GM12878 (cell line): ENCODE data around the gene FAM53B. TPM values are rescaled to one million over a fixed set of nuclear protein-coding genes. Genes with fewer than 3 reads are reported as not detected.
A peak's percentile ranks its signal among the peaks of the same experiment; 100 is the strongest.

ENCODE experiments used
- ATAC-seq: fragments of 200-7000 bp; cut with Tn5 transposase; 3 replicates; pipeline ENCODE4 v1.9.1; 2020; ENCODE audit warnings: mild to moderate bottlenecking, moderate library complexity
- BruUV-seq: library from RNA; stranded (reverse); fragments of 400-500 nt; replicated peaks from 2 replicates; lab custom pipeline; 2021; lab: Mats Ljungman, UMichigan
- CTCF ChIA-PET: fragments of 300-600 bp; sonication (Branson Sonifier 250); formaldehyde crosslinking; extraction: SDS; loops from one replicate; lab custom pipeline; 2021; ENCODE audit warnings: inconsistent platforms; lab: Yijun Ruan, JAX
- POLR2A ChIA-PET: fragments of 350-600 bp; formaldehyde crosslinking; extraction: SDS; loops from one replicate; lab custom pipeline; 2021; ENCODE audit warnings: inconsistent platforms; lab: Charles Lee
- RAD21 ChIA-PET: fragments of 300-600 bp; sonication (Branson Sonifier 250); formaldehyde crosslinking; loops from one replicate; lab custom pipeline; 2023; ENCODE audit warnings: antibody characterized with exemption; ENCODE audit not compliant: unreplicated experiment; lab: Charles Lee
- SMC1A ChIA-PET: fragments of 300-600 bp; sonication (Branson Sonifier 250); formaldehyde crosslinking; loops from one replicate; lab custom pipeline; 2023; ENCODE audit not compliant: unreplicated experiment, uncharacterized antibody; lab: Charles Lee
- DNase-seq: peaks from one replicate; pipeline ENCODE4 v3.0.0-alpha.2; 2011; ENCODE audit warnings: low read depth, low spot score
- FAIRE-seq: peaks from 3 replicates; lab custom pipeline; 2011; peaks lifted over from hg19 to GRCh38; lab: Jason Lieb, UNC
- H2AFZ ChIP-seq: 2 replicates; pipeline ENCODE4 v1.6.0; 2011; ENCODE audit warnings: low read depth, low read length, control low read depth; ENCODE audit not compliant: control insufficient read depth
- H3K27ac ChIP-seq: 2 replicates; pipeline ENCODE4 v1.5.1; 2011; ENCODE audit warnings: control low read depth; ENCODE audit not compliant: control insufficient read depth, insufficient read depth
- H3K27me3 ChIP-seq, 2 experiments: replicated peaks in 1 of 2; 2 replicates each; pipeline versions ENCODE4 v1.6.0 to v1.6.1; 2011; ENCODE audit warnings: low read length in 1 of 2; ENCODE audit not compliant: control insufficient read depth in 2 of 2, insufficient read depth in 2 of 2
- H3K36me3 ChIP-seq, 2 experiments: 2 replicates each; pipeline ENCODE4 v1.5.1; 2011; ENCODE audit warnings: low read length in 1 of 2; ENCODE audit not compliant: control insufficient read depth in 2 of 2, insufficient read depth in 2 of 2
- H3K4me1 ChIP-seq: 2 replicates; pipeline ENCODE4 v1.6.1; 2011; ENCODE audit warnings: mild to moderate bottlenecking, low read length, moderate library complexity, mixed read lengths; ENCODE audit not compliant: control insufficient read depth, insufficient read depth
- H3K4me2 ChIP-seq: 2 replicates; pipeline ENCODE4 v1.6.0; 2011; ENCODE audit warnings: control low read depth; ENCODE audit not compliant: control insufficient read depth, insufficient read depth
- H3K4me3 ChIP-seq: fragments of 200-600 bp; sonication (generic); 2 replicates; pipeline ENCODE4 v1.5.1; 2016
- H3K79me2 ChIP-seq: 2 replicates; pipeline ENCODE4 v1.6.0; 2011; ENCODE audit warnings: low read length; ENCODE audit not compliant: control insufficient read depth, insufficient read depth
- H3K9ac ChIP-seq: 2 replicates; pipeline ENCODE4 v1.8.0; 2011; ENCODE audit warnings: low read length, control low read depth, mixed read lengths; ENCODE audit not compliant: control insufficient read depth, insufficient read depth
- H3K9me3 ChIP-seq: replicated peaks from 3 replicates; pipeline ENCODE4 v1.5.1; 2011; ENCODE audit warnings: mild to moderate bottlenecking, low read length; ENCODE audit not compliant: control insufficient read depth, insufficient read depth
- H4K20me1 ChIP-seq: 2 replicates; pipeline ENCODE4 v1.6.0; 2011; ENCODE audit not compliant: control insufficient read depth, insufficient read depth
- ASH2L ChIP-seq: fragments of 300-600, 200-600 bp; sonication (generic); IDR thresholded peaks from 2 replicates; pipeline ENCODE4 v1.6.1; 2017; ENCODE audit warnings: low read depth, mild to moderate bottlenecking, borderline replicate concordance
- CHD2 ChIP-seq: IDR thresholded peaks from 2 replicates; pipeline ENCODE4 v1.6.1; 2011; ENCODE audit warnings: low read depth, low read length, improper control_type of control experiment, borderline replicate concordance
- DPF2 ChIP-seq: fragments of 450-650 bp; IDR thresholded peaks from 2 replicates; pipeline ENCODE4 v1.6.1; 2017; ENCODE audit warnings: mild to moderate bottlenecking
- ETV6 ChIP-seq, 2 experiments: fragments of 450-650 bp in 1 of 2; IDR thresholded peaks in 1 of 2; conservative IDR thresholded peaks in 1 of 2; 2 replicates each; pipeline ENCODE4 v1.6.1; 2014; ENCODE audit warnings: antibody characterized with exemption in 1 of 2, borderline replicate concordance in 1 of 2, low read depth in 1 of 2, mild to moderate bottlenecking in 1 of 2, moderate library complexity in 1 of 2
- EZH2 ChIP-seq: IDR thresholded peaks from 2 replicates; pipeline ENCODE4 v1.6.1; 2012; ENCODE audit warnings: low read depth, mild to moderate bottlenecking, control low read depth, inconsistent platforms, low read length, borderline replicate concordance; ENCODE audit not compliant: control insufficient read depth
- FOXK2 ChIP-seq: fragments of 450-650 bp; IDR thresholded peaks from 2 replicates; pipeline ENCODE4 v1.6.1; 2017; ENCODE audit warnings: mild to moderate bottlenecking, moderate library complexity
- HDAC6 ChIP-seq: fragments of 200-600 bp; sonication (generic); IDR thresholded peaks from one replicate; pipeline ENCODE4 v1.8.0; 2017; ENCODE audit warnings: antibody characterized with exemption; ENCODE audit not compliant: unreplicated experiment
- JUND ChIP-seq: IDR thresholded peaks from 2 replicates; pipeline ENCODE4 v1.6.1; 2012; ENCODE audit warnings: low read depth, mild to moderate bottlenecking, low read length, improper control_type of control experiment, moderate library complexity
- MTA2 ChIP-seq: fragments of 450-650 bp; IDR thresholded peaks from 2 replicates; pipeline ENCODE4 v1.6.1; 2016; ENCODE audit warnings: low read depth, mild to moderate bottlenecking, moderate library complexity
- MXI1 ChIP-seq: fragments of 150-350 bp; IDR thresholded peaks from 2 replicates; pipeline ENCODE4 v1.6.1; 2011; ENCODE audit warnings: low read depth, mild to moderate bottlenecking, inconsistent platforms, low read length, improper control_type of control experiment
- NR2C1 ChIP-seq: fragments of 450-650 bp; IDR thresholded peaks from 2 replicates; pipeline ENCODE4 v1.6.1; 2017; ENCODE audit warnings: antibody characterized with exemption, mild to moderate bottlenecking, moderate library complexity
- PAX5 ChIP-seq: IDR thresholded peaks from 2 replicates; pipeline ENCODE4 v1.6.1; 2011; ENCODE audit warnings: low read depth, low read length, borderline replicate concordance
- SREBF2 ChIP-seq: IDR thresholded peaks from 2 replicates; pipeline ENCODE4 v1.6.1; 2012; ENCODE audit warnings: mild to moderate bottlenecking, low read length
- WGBS: methylation state at CpG from one replicate; pipeline ENCODE4 v1.1.6; 2016; ENCODE audit warnings: low lambda C conversion rate; ENCODE audit not compliant: insufficient replicate concordance, insufficient coverage; ENCODE audit errors: missing lambda C conversion rate; 5-methylcytosine and 5-hydroxymethylcytosine counted together
- in situ Hi-C: fragments of 300-500 bp; cut with MboI; formaldehyde crosslinking; loops from 9 replicates; pipeline ENCODE4 v1.14.3; 2018; ENCODE audit warnings: mixed read lengths
- intact Hi-C: fragments of 100-400 bp; cut with micrococcal nuclease; formaldehyde crosslinking; loops from one replicate; pipeline ENCODE4 v1.14.2; 2022; ENCODE audit not compliant: unreplicated experiment
- polyA plus RNA-seq, 11 experiments: library from polyadenylated mRNA; depleted of rRNA in 4 of 11; unstranded in 6 of 11; stranded (reverse) in 5 of 11; fragments of >200 nt; fragmentation: Nextera tagmentation in 4 of 11; fragmentation: Illumina TruSeq in 1 of 11; extraction: Ambion mirVana in 4 of 11; extraction: Trizol in 1 of 11; gene quantifications; 1 replicate in 1 of 11; 2 replicates in 10 of 11; pipeline versions ENCODE4 v1.2.1 to v1.2.3, GENCODE V29; 2011 to 2016; ENCODE audit warnings: inconsistent platforms in 2 of 11, missing spikeins in 2 of 11, low read depth in 1 of 11
- total RNA-seq, 4 experiments: library from RNA; depleted of rRNA in 3 of 4; stranded (reverse); fragments of >200 nt in 3 of 4; fragmentation: Illumina TruSeq in 1 of 4; extraction: Trizol in 1 of 4; gene quantifications; 2 replicates each; pipeline versions ENCODE4 v1.2.1 to v1.2.3, GENCODE V29; 2013 to 2021
- TF ChIP-seq, protein P1 (sequence below): fragments of 450-650 bp; IDR thresholded peaks from 2 replicates; pipeline ENCODE4 v1.6.1; 2016; ENCODE audit warnings: mild to moderate bottlenecking

The FAM53B gene
- total and polyA plus RNA-seq, 10 of the 15 experiments (the other 5 are each of a cell fraction or from before 2014, with no cell fraction given): 0.05 to 26.3 (median 8.1) TPM

DNA sequence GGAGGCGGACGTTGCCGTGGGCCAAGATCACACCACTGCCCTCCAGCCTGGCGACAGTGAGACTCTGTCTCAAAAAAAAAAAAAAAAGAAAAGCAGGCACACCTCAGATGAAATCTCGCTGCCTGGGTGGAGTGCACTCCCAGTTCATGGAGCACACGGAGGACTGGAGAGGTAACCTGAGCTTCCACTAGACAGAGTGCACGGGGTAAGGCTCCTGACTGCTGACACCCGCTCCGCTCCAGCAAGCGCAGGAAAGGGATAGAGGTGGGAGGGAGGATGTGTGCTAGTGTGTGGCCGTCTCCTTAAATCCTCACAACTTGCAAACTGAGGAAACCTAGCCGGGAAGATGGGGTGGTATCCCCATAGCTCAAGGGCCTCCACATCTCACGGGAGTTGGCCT, 50.8 kb downstream of the FAM53B start:
- no TSS peak for BruUV-seq
- POLR2A ChIA-PET: interaction anchor here (0.7 to 2.6 kb wide), 5 partner anchors 24 to 47 kb away, joined by 3 to 15 read pairs (median 3); no protein-coding TSS in a partner anchor
- 85% methylated on average over 9 of the region's 13 CpGs for WGBS
- no peaks in the 10 kb centered on the region for H4K20me1 ChIP-seq
- no peak overlapping the region for H3K27ac ChIP-seq
- peaks cover 4 to 24% of the 10 kb centered on the region in 2 experiments; a peak in 3 of 4 replicates for H3K36me3 ChIP-seq
- in situ Hi-C loops: no loop called here
- CTCF ChIA-PET: interaction anchor here (0.7 to 9.7 kb wide), 3 partner anchors 25 to 131 kb away, joined by 3 to 106 read pairs (median 8); no protein-coding TSS in a partner anchor
- H3K9me3 ChIP-seq: no peaks in the 10 kb centered on the region
- FAIRE-seq: no peak
- intact Hi-C loops: no loop called here
- RAD21 ChIA-PET: interaction anchor here (2.6 to 12.8 kb wide), 2 partner anchors 25 to 48 kb away, joined by 18 to 309 read pairs; no protein-coding TSS in a partner anchor
- no peak for TF ChIP-seq ETV6 (conservative IDR thresholded peaks at IDR 0.05 in 1 of 2, IDR thresholded peaks at IDR 0.05 in 1 of 2; ENCODE audit: borderline replicate concordance in 1 of 2, low read depth in 1 of 2)
- TF ChIP-seq, protein P1, sequence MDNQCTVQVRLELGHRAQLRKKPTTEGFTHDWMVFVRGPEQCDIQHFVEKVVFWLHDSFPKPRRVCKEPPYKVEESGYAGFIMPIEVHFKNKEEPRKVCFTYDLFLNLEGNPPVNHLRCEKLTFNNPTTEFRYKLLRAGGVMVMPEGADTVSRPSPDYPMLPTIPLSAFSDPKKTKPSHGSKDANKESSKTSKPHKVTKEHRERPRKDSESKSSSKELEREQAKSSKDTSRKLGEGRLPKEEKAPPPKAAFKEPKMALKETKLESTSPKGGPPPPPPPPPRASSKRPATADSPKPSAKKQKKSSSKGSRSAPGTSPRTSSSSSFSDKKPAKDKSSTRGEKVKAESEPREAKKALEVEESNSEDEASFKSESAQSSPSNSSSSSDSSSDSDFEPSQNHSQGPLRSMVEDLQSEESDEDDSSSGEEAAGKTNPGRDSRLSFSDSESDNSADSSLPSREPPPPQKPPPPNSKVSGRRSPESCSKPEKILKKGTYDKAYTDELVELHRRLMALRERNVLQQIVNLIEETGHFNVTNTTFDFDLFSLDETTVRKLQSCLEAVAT: 0 out of 2 replicates have a peak, but pooled peaks have one; percentile 37
- H3K4me2 ChIP-seq: peak overlapping the region; percentile 4; the same call in 1 of the 2 replicates
- peaks cover 10% of the 10 kb centered on the region for H3K79me2 ChIP-seq
- SMC1A ChIA-PET: interaction anchor here (0.7 to 12.9 kb wide), 4 partner anchors 13 to 48 kb away, joined by 3 to 334 read pairs (median 6); no protein-coding TSS in a partner anchor
- no peak overlapping the region for H3K4me3 ChIP-seq
- no peaks in the 10 kb centered on the region for H3K27me3 ChIP-seq
- DNase-seq: no peak
- peaks cover 60% of the 10 kb centered on the region for H3K4me1 ChIP-seq
- no peak for ATAC-seq
- no peak overlapping the region for H3K9ac ChIP-seq
- H2AFZ ChIP-seq: no peak overlapping the region

DNA sequence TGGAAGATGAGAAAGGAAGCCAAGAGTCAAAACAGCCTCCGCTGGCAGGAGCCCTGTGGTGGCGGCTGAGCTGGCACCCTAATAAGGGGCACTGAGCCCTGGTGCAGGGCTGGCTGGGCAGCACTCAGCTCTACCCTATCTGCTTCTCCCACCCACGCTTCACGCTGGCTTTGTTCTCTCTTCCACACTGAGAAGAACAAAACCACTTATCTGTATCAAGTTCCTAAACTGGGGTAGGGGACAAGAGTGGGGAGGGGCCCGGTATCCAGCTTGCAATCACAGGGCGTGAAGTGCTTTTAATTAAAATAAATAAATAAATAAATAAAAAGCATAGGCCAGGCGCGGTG, 52.1 kb downstream of the FAM53B start:
- no TSS peak for BruUV-seq
- SMC1A ChIA-PET: interaction anchor here (1.0 to 12.9 kb wide), 2 partner anchors 20 to 33 kb away, joined by 3 to 334 read pairs; no protein-coding TSS in a partner anchor
- RAD21 ChIA-PET: interaction anchor here (2.6 to 12.8 kb wide), 2 partner anchors 27 to 49 kb away, joined by 18 to 309 read pairs; no protein-coding TSS in a partner anchor
- H3K9ac ChIP-seq: no peak overlapping the region
- ATAC-seq (no peak), DNase-seq (no peak), FAIRE-seq (no peak)
- H3K9me3 ChIP-seq: no peaks in the 10 kb centered on the region
- H3K27ac ChIP-seq: no peak overlapping the region
- H3K27me3 ChIP-seq: no peaks in the 10 kb centered on the region
- peaks cover 4 to 21% of the 10 kb centered on the region in 2 experiments; a peak in 3 of 4 replicates for H3K36me3 ChIP-seq
- intact Hi-C loops: no loop called here
- TF ChIP-seq DPF2 (no peak), MXI1 (no peak), EZH2 (no peak), MTA2 (no peak), NR2C1 (no peak), PAX5 (no peak), SREBF2 (no peak), ASH2L (no peak), CHD2 (no peak), JUND (no peak), FOXK2 (no peak), HDAC6 (no peak)
- peaks cover 60% of the 10 kb centered on the region for H3K4me1 ChIP-seq
- POLR2A ChIA-PET: interaction anchor here (0.7 to 5.7 kb wide), 3 partner anchors 31 to 53 kb away, joined by 5 to 46 read pairs (median 15); no protein-coding TSS in a partner anchor
- no peak overlapping the region for H3K4me2 ChIP-seq
- no peak overlapping the region for H2AFZ ChIP-seq
- H4K20me1 ChIP-seq: peaks cover 3% of the 10 kb centered on the region; the same call in 1 of the 2 replicates
- in situ Hi-C loops: no loop called here
- no peak overlapping the region for H3K4me3 ChIP-seq
- CTCF ChIA-PET: interaction anchor here (0.8 to 9.7 kb wide), 4 partner anchors 25 to 49 kb away, joined by 3 to 106 read pairs (median 6); no protein-coding TSS in a partner anchor
- 70% methylated on average over 8 of the region's 8 CpGs for WGBS
- H3K79me2 ChIP-seq: peaks cover 2% of the 10 kb centered on the region
